B cell (primary cell): ENCODE measurements around the gene FUNDC2. TPM values are rescaled to one million over a fixed set of nuclear protein-coding genes. Genes with fewer than 3 reads are reported as not detected.

Experiments used
- ATAC-seq: fragments of 200-7000 bp; cut with Tn5 transposase; one replicate; pipeline ENCODE4 v1.10.0; 2021; ENCODE audit warnings: low read depth, mild to moderate bottlenecking, moderate number of reproducible peaks, moderate library complexity
- CTCF ChIA-PET: fragments of 350-600 bp; sonication (Branson Sonifier 250); formaldehyde crosslinking; loops from one replicate; lab custom pipeline; 2021; ENCODE audit warnings: antibody characterized with exemption, inconsistent platforms; lab: Charles Lee
- POLR2A ChIA-PET: fragments of 350-600 bp; sonication (Branson Sonifier 250); formaldehyde crosslinking; loops from one replicate; lab custom pipeline; 2021; ENCODE audit warnings: antibody characterized with exemption; lab: Charles Lee
- DNase-seq: peaks from one replicate; pipeline ENCODE4 v3.0.0; 2013
- H2AFZ ChIP-seq: 2 replicates; pipeline ENCODE4 v1.6.1; 2012; ENCODE audit warnings: mild to moderate bottlenecking, low read depth, low read length; ENCODE audit not compliant: insufficient read depth, poor library complexity, severe bottlenecking
- H3K27ac ChIP-seq, 2 donors: 1 replicate in 1 of 2; 2 replicates in 1 of 2; pipeline ENCODE4 v1.5.1; 2012 to 2013; ENCODE audit warnings: low read length in 2 of 2, mild to moderate bottlenecking in 2 of 2, moderate library complexity in 1 of 2
- H3K27me3 ChIP-seq, 4 experiments: fragments of 200-600 bp in 1 of 4; sonication (generic) in 1 of 4; replicated peaks in 1 of 4; 1 replicate in 2 of 4; 2 replicates in 2 of 4; pipeline versions ENCODE4 v1.6.1 to v1.7.0; 2013 to 2016; ENCODE audit warnings: low read length in 3 of 4, mild to moderate bottlenecking in 2 of 4, mixed read lengths in 1 of 4, moderate library complexity in 1 of 4; ENCODE audit not compliant: insufficient read depth in 4 of 4, control insufficient read depth in 3 of 4; ENCODE audit errors: control extremely low read depth in 1 of 4
- H3K36me3 ChIP-seq, 2 experiments: replicated peaks in 1 of 2; 1 replicate in 1 of 2; 2 replicates in 1 of 2; pipeline versions ENCODE4 v1.6.1 to v1.7.1; 2013; ENCODE audit warnings: low read length in 1 of 2; ENCODE audit not compliant: insufficient read depth in 2 of 2, control insufficient read depth in 1 of 2; ENCODE audit errors: control extremely low read depth in 1 of 2, extremely low read depth in 1 of 2
- H3K4me1 ChIP-seq, 2 donors: fragments of 200-600 bp in 1 of 2; sonication (generic) in 1 of 2; 1 replicate in 1 of 2; 2 replicates in 1 of 2; pipeline versions ENCODE4 v1.5.1 to v1.6.1; 2013 to 2017; ENCODE audit warnings: low read length in 2 of 2; ENCODE audit not compliant: control insufficient read depth in 2 of 2, insufficient read depth in 2 of 2
- H3K4me2 ChIP-seq: replicated peaks from 2 replicates; pipeline ENCODE3; 2012; ENCODE audit warnings: mild to moderate bottlenecking, low read depth, low read length; ENCODE audit not compliant: poor library complexity, severe bottlenecking
- H3K4me3 ChIP-seq, 5 experiments: fragments of 200-600 bp in 1 of 5; sonication (generic) in 1 of 5; 1 replicate in 3 of 5; 2 replicates in 2 of 5; pipeline versions ENCODE4 v1.5.1 to v1.7.0; 2011 to 2016; ENCODE audit warnings: low read length in 4 of 5, mild to moderate bottlenecking in 4 of 5, low read depth in 2 of 5, control low read depth in 1 of 5, moderate library complexity in 1 of 5; ENCODE audit not compliant: insufficient read depth in 1 of 5; ENCODE audit errors: control extremely low read depth in 1 of 5, extremely low read depth in 1 of 5
- H3K79me2 ChIP-seq: fragments of 200-600 bp; sonication (generic); one replicate; pipeline ENCODE4 v1.6.0; 2016; ENCODE audit warnings: low read length; ENCODE audit not compliant: control insufficient read depth, insufficient read depth
- H3K9ac ChIP-seq: fragments of 200-600 bp; sonication (generic); 2 replicates; pipeline ENCODE4 v1.6.1; 2017; ENCODE audit warnings: mild to moderate bottlenecking, low read length, moderate library complexity
- H3K9me3 ChIP-seq, 3 donors: one replicate each; pipeline versions ENCODE4 v1.6.1 to v1.7.1; 2013; ENCODE audit warnings: low read length in 2 of 3; ENCODE audit not compliant: control insufficient read depth in 2 of 3, insufficient read depth in 1 of 3; ENCODE audit errors: control extremely low read depth in 1 of 3
- H4K20me1 ChIP-seq: 2 replicates; pipeline ENCODE4 v1.6.0; 2012; ENCODE audit warnings: mild to moderate bottlenecking, low read length; ENCODE audit not compliant: insufficient read depth, control insufficient read depth, poor library complexity, severe bottlenecking
- H3K27ac Mint-ChIP-seq: one replicate; pipeline ENCODE4 v1.8.0; 2021; ENCODE audit warnings: mixed read lengths
- H3K27me3 Mint-ChIP-seq: one replicate; pipeline ENCODE4 v1.8.0; 2021; ENCODE audit warnings: mixed read lengths
- H3K4me1 Mint-ChIP-seq: one replicate; pipeline ENCODE4 v1.8.0; 2021; ENCODE audit warnings: mixed read lengths
- H3K4me3 Mint-ChIP-seq: one replicate; pipeline ENCODE4 v1.8.0; 2021; ENCODE audit warnings: mixed read lengths
- H3K9me3 Mint-ChIP-seq: one replicate; pipeline ENCODE4 v1.8.0; 2022; ENCODE audit warnings: mixed read lengths; ENCODE audit not compliant: insufficient read depth
- EZH2 ChIP-seq: IDR thresholded peaks from 2 replicates; pipeline ENCODE4 v1.6.1; 2012; ENCODE audit warnings: borderline replicate concordance, low read depth, mild to moderate bottlenecking, moderate library complexity, low read length; ENCODE audit not compliant: insufficient read depth, poor library complexity, severe bottlenecking
- WGBS: methylation state at CpG from one replicate; pipeline ENCODE4 v1.1.5; 2013; ENCODE audit warnings: missing lambda C conversion rate; ENCODE audit not compliant: insufficient coverage; 5-methylcytosine and 5-hydroxymethylcytosine counted together
- intact Hi-C: fragments of 100-400 bp; cut with micrococcal nuclease; formaldehyde crosslinking; loops from one replicate; pipeline ENCODE4 v1.10.0; 2022
- polyA plus RNA-seq: library from polyadenylated mRNA; depleted of rRNA; stranded (reverse); fragments of >200 nt; gene quantifications from 2 replicates; pipeline ENCODE4 v1.2.3, GENCODE V29; 2012
- total RNA-seq, 2 donors: library from RNA; stranded (reverse); fragments of 120-200 nt in 1 of 2; gene quantifications; 1 replicate in 1 of 2; 2 replicates in 1 of 2; pipeline versions ENCODE4 v1.2.3 to v1.2.4, GENCODE V29; 2013 to 2022
- TF ChIP-seq, protein P1 (sequence below): fragments of 200-600 bp; IDR thresholded peaks from one replicate; pipeline ENCODE4 v1.8.0; 2022; ENCODE audit warnings: antibody characterized with exemption, mild to moderate bottlenecking

FUNDC2 gene
- total and polyA plus RNA-seq, 2 donors (not counting 1 experiment from before 2014, with no cell fraction given), result 32.3 to 46.5 TPM

DNA sequence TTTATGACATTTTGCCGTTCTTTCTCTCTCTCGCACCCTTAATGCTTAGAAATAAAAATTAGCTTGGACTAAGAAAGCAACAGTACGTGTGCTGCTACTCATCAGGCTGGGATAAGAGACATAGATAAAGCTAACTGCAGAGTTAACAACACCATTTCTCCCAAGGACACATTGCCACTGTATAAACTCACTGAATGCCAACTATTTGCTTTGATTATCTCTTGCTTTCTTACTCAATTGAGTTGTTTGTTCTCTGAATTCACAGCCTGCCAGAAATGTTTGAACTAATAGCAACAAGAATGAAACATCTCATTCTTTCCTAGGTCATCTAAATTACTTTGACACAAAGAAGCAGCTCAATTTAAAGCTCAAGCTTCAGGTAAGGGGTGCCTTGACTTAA, 38.7 kb upstream of the FUNDC2 start:
- H3K79me2 ChIP-seq, result no peaks in the 10 kb centered on the region
- no peak overlapping the region for H3K4me3 ChIP-seq
- no peak for TF ChIP-seq EZH2
- TF ChIP-seq, protein P1, sequence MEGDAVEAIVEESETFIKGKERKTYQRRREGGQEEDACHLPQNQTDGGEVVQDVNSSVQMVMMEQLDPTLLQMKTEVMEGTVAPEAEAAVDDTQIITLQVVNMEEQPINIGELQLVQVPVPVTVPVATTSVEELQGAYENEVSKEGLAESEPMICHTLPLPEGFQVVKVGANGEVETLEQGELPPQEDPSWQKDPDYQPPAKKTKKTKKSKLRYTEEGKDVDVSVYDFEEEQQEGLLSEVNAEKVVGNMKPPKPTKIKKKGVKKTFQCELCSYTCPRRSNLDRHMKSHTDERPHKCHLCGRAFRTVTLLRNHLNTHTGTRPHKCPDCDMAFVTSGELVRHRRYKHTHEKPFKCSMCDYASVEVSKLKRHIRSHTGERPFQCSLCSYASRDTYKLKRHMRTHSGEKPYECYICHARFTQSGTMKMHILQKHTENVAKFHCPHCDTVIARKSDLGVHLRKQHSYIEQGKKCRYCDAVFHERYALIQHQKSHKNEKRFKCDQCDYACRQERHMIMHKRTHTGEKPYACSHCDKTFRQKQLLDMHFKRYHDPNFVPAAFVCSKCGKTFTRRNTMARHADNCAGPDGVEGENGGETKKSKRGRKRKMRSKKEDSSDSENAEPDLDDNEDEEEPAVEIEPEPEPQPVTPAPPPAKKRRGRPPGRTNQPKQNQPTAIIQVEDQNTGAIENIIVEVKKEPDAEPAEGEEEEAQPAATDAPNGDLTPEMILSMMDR, result no peak
- H3K27me3 Mint-ChIP-seq, result no peaks in the 10 kb centered on the region
- no peak overlapping the region for H3K27ac Mint-ChIP-seq
- no peaks in the 10 kb centered on the region for H3K4me1 Mint-ChIP-seq
- intact Hi-C loops, result no loop called here
- no peak overlapping the region for H3K4me2 ChIP-seq
- POLR2A ChIA-PET, result no interaction called here
- no peaks in the 10 kb centered on the region for H4K20me1 ChIP-seq
- H3K4me3 Mint-ChIP-seq, result no peak overlapping the region
- DNase-seq (no peak), ATAC-seq (no peak)
- H3K27ac ChIP-seq, result no peak overlapping the region
- H3K9ac ChIP-seq, result no peak overlapping the region
- no peaks in the 10 kb centered on the region for H3K4me1 ChIP-seq
- H3K9me3 ChIP-seq, result no peaks in the 10 kb centered on the region
- no peaks in the 10 kb centered on the region for H3K27me3 ChIP-seq
- no peak overlapping the region for H2AFZ ChIP-seq
- no peaks in the 10 kb centered on the region for H3K9me3 Mint-ChIP-seq
- WGBS, result no CpG with 5 or more reads among the region's 3 CpGs
- CTCF ChIA-PET, result interaction anchor here (1.0 kb wide), 1 partner anchor 69 kb away, joined by 3 read pairs; no protein-coding TSS in a partner anchor
- H3K36me3 ChIP-seq, result no peaks in the 10 kb centered on the region

DNA sequence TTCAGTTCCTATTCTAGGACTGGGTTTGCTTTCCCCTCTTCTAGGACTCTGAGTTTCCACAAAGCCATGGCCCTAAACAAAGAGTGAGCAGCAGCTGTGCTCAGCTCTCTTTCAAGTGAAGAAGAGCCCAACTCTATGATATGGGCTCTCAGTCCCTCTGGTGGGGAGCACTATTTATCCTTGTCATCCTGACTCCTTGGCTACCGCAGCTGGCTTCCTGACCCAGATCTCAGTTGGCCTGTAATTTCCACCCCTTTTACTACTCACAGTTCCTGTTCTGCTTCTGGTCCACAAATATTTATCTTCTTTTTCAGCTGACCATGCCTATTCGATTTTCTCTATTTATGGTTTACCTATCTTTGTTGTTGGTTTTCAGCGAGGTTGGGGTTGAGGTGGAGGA, 37.9 kb upstream of the FUNDC2 start:
- H3K4me2 ChIP-seq, result no peak overlapping the region
- no peaks in the 10 kb centered on the region for H3K36me3 ChIP-seq
- ATAC-seq (no peak), DNase-seq (no peak)
- ChIA-PET POLR2A (no interaction called here), CTCF (interaction anchor here (2.5 kb wide), 1 partner anchor 68 kb away, joined by 5 read pairs; no protein-coding TSS in a partner anchor)
- Mint-ChIP-seq H3K27ac (no peak overlapping the region), H3K4me1 (no peaks in the 10 kb centered on the region), H3K27me3 (no peaks in the 10 kb centered on the region), H3K4me3 (no peak overlapping the region), H3K9me3 (no peaks in the 10 kb centered on the region)
- intact Hi-C loops, result no loop called here
- H3K27me3 ChIP-seq, result no peaks in the 10 kb centered on the region
- H4K20me1 ChIP-seq, result no peaks in the 10 kb centered on the region
- no peak overlapping the region for H2AFZ ChIP-seq
- H3K79me2 ChIP-seq, result no peaks in the 10 kb centered on the region
- no peak for TF ChIP-seq EZH2
- TF ChIP-seq, protein P1, result no peak
- no peak overlapping the region for H3K27ac ChIP-seq
- H3K4me1 ChIP-seq, result no peaks in the 10 kb centered on the region
- no peak overlapping the region for H3K4me3 ChIP-seq
- 100% methylated on average over 1 of the region's 3 CpGs for WGBS
- H3K9me3 ChIP-seq, result no peaks in the 10 kb centered on the region
- no peak overlapping the region for H3K9ac ChIP-seq
